Fibroblast of pulmonary artery (primary cell): Measurements from ENCODE around the gene MTCP1.

Source experiments
- DNase-seq: peaks from one replicate; pipeline ENCODE4 v3.0.0-alpha.2; 2010; ENCODE audit warnings: low read depth
- H3K4me3 ChIP-seq: replicated peaks from 2 replicates; pipeline ENCODE4 v1.5.1; 2011; ENCODE audit warnings: low read depth, mild to moderate bottlenecking, control low read depth, low read length, moderate library complexity
- TF ChIP-seq, protein P1 (sequence below): IDR thresholded peaks from 2 replicates; pipeline ENCODE4 v1.5.1; 2011; ENCODE audit warnings: mild to moderate bottlenecking, control low read depth, low read length, inconsistent platforms; ENCODE audit errors: missing control alignments

Gene MTCP1

DNA sequence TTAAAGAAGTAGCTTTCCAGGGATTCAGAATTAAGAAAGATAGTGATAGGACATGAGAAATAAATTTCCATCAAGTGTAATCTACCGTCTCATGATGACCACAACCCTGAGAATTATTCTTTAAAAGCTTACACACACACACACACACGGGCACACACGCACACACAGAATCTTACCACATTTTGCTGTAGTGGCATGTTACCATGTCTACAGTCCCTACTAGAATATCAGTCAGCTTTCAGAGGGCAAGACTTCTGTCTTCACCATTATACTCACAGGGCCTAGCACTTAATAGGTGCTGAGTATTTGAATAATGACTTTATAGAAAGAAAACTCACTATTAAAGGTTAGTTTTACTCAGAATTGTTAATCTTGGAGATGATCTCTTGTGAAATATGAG lies 15.4 kb downstream of the MTCP1 start:
- H3K4me3 ChIP-seq: no peak overlapping the region
- DNase-seq: no peak
- TF ChIP-seq, protein P1, sequence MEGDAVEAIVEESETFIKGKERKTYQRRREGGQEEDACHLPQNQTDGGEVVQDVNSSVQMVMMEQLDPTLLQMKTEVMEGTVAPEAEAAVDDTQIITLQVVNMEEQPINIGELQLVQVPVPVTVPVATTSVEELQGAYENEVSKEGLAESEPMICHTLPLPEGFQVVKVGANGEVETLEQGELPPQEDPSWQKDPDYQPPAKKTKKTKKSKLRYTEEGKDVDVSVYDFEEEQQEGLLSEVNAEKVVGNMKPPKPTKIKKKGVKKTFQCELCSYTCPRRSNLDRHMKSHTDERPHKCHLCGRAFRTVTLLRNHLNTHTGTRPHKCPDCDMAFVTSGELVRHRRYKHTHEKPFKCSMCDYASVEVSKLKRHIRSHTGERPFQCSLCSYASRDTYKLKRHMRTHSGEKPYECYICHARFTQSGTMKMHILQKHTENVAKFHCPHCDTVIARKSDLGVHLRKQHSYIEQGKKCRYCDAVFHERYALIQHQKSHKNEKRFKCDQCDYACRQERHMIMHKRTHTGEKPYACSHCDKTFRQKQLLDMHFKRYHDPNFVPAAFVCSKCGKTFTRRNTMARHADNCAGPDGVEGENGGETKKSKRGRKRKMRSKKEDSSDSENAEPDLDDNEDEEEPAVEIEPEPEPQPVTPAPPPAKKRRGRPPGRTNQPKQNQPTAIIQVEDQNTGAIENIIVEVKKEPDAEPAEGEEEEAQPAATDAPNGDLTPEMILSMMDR: no peak

DNA sequence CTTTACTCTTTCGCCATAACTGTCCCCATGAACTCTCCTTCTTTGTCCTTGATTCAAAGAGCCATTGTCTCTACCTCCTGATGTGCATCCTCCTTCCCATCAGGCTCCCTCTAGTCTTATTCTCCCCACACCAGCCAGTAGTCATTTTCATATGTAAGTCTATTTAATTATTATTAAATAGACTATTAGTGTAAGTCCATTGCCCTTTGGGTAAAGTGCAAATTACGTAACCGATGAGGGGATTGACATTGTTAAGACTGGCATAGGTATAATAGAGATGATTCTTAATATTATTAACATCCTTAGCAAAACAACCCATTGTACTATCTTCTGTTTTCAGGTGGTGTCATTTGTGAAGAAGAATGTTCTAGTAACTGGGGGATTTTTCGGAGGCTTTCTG lies 16.7 kb downstream of the MTCP1 start:
- no peak for DNase-seq
- H3K4me3 ChIP-seq: no peak overlapping the region
- TF ChIP-seq, protein P1: no peak

DNA sequence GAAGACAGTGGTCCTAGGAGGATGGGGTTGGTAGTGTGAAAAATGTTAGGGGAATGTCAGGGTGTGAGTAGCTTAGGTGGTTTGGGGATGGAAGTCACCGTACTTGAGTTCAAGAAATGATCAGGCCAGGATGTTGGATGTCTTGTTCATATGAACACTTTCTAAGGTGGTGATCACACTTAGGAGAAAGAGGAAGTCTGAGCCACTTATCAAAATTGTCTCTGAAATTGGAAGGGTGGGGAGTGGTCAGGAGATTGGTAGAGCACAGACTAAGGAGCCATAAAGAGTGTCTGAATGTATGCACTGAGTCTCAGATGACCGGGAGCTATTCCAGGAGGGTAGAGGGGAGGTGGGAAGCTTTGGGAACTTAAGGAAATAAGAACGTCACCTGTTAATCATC lies 17.3 kb downstream of the MTCP1 start:
- TF ChIP-seq, protein P1: no peak
- no peak for DNase-seq
- no peak overlapping the region for H3K4me3 ChIP-seq

DNA sequence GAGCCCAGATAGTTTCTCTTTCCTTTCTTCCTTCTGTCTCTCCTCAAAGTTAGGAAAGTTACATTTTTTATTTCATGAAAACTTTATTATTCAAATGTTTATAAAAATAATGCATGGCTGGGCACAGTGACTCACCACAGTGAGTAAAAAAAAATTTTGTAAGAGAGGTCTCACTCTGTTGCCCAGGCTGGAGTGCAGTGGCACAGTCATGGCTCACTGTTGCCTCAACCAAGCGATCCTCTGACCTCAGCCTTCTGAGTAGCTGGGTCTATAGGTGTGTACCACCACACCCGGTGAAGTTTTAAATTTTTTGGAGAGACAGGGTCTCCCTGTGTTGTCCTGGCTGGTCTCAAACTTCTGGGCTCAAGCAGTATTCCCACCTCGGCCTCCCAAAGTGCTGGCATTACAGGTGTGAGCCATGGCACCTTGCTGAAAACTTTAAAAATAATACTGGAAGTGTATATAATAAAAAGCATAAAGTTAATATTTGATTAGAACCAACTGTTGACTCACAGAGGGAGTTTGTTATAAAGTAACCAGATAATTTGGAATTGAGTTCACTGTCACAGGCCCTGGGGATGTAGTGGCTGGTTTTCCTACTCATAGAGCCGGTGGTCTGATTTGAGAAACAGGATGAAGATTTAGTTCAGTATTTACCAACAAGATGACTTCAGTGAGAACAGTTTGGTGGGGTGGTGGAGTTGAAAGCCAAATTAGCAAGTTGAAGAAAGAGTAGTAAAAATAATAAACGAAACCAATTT lies 18.0 kb downstream of the MTCP1 start:
- DNase-seq: no peak
- TF ChIP-seq, protein P1: no peak
- no peak overlapping the region for H3K4me3 ChIP-seq

DNA sequence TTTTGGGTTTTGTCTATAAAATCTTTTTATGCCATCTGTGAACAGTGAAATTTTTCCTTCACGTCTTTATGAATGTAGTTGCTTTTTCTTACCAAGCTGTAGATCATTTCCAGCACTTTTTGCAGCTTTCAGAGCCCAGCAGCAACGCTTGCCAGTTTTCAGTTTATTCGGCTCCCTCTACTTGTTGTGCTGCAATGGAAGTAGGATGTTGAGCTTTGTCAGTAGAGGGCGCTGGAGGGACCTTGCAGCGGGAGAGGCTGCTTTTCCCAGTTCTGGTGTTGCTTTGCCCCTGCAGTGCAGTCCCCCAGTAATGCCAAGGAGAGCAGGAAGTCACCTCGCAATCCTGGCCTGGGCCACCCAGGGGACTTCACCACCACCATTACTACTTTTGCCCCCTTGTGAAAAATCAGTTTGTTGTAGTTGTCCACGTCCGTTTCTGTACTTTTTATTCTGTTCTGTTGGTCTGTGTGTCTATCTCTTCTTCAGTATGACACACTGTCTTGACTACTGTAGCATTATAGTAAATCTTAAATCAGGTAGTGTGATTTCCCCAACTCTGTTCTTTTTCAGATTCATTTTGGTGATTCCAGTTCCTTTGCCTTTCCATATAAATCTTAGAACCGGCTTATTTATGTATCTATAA lies 21.8 kb downstream of the MTCP1 start:
- H3K4me3 ChIP-seq: no peak overlapping the region
- peak; percentile 70 for DNase-seq
- TF ChIP-seq, protein P1: peak; percentile 63

DNA sequence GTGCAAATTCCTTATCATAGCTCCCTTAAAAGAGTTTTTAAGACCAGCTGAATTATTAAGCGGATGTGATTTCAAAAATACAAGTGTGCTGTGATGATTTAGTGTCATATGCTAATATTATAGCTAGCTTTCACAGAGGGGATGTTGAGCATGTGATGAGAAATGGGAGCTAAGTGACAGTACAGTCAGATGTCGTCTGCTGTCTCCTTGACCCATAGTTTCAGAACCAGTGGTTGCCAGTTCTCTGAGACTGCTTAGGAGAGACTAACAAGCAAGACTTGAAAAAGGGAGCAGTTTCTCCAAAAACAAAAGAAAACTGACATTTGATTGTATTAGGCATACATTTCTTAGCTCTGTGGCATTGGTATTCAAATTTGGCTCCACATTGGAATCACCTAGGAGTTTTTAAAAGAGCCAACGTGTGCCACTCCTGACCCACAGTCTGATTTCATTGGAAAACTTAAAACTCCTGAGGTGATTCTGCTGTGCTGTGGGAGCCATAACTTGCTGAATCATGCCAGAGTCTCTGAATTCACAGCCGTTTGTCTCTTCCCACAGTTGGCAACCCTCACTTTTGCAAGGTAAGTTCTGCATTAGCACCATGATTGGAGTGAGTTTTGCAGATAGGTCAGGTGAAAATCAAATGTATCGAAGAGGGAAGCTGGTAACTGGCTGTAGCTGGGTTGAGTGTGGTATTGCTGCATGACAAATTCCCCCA lies 24.0 kb downstream of the MTCP1 start:
- DNase-seq: no peak
- H3K4me3 ChIP-seq: no peak overlapping the region
- TF ChIP-seq, protein P1: no peak
